ENCODE data around the gene CHRNA1. TPM values are rescaled to one million over a fixed set of nuclear protein-coding genes. Genes with fewer than 3 reads are reported as not detected.

The CHRNA1 gene
- polyA plus RNA-seq, 1 donor from 2014 or later = not detected

DNA sequence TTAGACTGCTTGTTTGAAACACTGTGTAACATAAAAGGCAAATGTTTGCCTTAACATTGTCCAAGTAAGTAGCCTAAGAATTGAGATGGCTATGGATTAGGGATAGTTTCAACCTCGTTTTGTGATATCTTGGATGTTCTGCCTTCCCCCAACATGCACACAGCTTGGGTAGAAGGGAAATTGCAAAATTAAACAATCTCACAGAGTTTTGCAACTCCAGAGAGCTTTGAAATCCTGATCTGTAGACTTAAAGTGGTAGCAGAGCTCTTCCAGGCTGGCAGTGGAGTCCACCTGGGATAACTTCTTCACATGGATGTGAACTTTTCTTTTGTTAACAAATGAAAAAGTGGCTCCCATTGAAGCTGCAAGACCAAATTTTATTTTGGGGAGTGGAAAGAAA, 59.6 kb downstream of the CHRNA1 start:
- Histone ChIP-seq H3K9me2 (ENCODE audit: insufficient read depth, low read length) (no peaks in the 10 kb centered on the region), H3K4me3 (ENCODE audit: low read length) (no peak overlapping the region), H2AFZ (ENCODE audit: low read depth, low read length) (no peak overlapping the region), H3K79me2 (replicated peaks; ENCODE audit: insufficient read depth, low read length) (no peaks in the 10 kb centered on the region), H3K9me3 (ENCODE audit: low read length) (no peaks in the 10 kb centered on the region), H3K9ac (ENCODE audit: low read length) (no peak overlapping the region), H3K4me2 (ENCODE audit: low read length) (no peak overlapping the region), H3K27ac (ENCODE audit: low read length) (no peak overlapping the region), H3F3A (ENCODE audit: insufficient read depth, low read length, poor library complexity, severe bottlenecking) (no peaks in the 10 kb centered on the region), H3K36me3 (ENCODE audit: insufficient read depth, low read length) (no peaks in the 10 kb centered on the region), H3K27me3 (ENCODE audit: insufficient read depth, low read depth, low read length) (no peaks in the 10 kb centered on the region), H4K20me1 (ENCODE audit: insufficient read depth) (no peaks in the 10 kb centered on the region)
- TF ChIP-seq POLR2AphosphoS5 (IDR thresholded peaks at IDR 0.05) = no peak
- no peak for TF ChIP-seq MXI1 (conservative IDR thresholded peaks at IDR 0.05; ENCODE audit: poor library complexity, severe bottlenecking)
- TF ChIP-seq CTCF (IDR thresholded peaks at IDR 0.05; ENCODE audit: poor library complexity, severe bottlenecking) = no peak
- no peak for TF ChIP-seq REST (IDR thresholded peaks at IDR 0.05; ENCODE audit: borderline replicate concordance)
- no peak for TF ChIP-seq EZH2 (IDR thresholded peaks at IDR 0.05; ENCODE audit: borderline replicate concordance, insufficient read depth, low read length, poor library complexity, severe bottlenecking)
- TF ChIP-seq RAD21 (conservative IDR thresholded peaks at IDR 0.05) = no peak
- no peak for TF ChIP-seq EP300 (conservative IDR thresholded peaks at IDR 0.05; ENCODE audit: poor library complexity, severe bottlenecking)
- no peak for TF ChIP-seq SMC3 (conservative IDR thresholded peaks at IDR 0.05; ENCODE audit: poor library complexity)
- TF ChIP-seq TAF1 (IDR thresholded peaks at IDR 0.05; ENCODE audit: low read depth) = no peak

GRCh38 chr2:174704061-174704460, 60.2 kb downstream of the CHRNA1 start:
- Histone ChIP-seq H3K4me3 (ENCODE audit: low read length) (no peak overlapping the region), H3K9me2 (ENCODE audit: insufficient read depth, low read length) (no peaks in the 10 kb centered on the region), H3K9ac (ENCODE audit: low read length) (no peak overlapping the region), H3K4me2 (ENCODE audit: low read length) (no peak overlapping the region), H3K27ac (ENCODE audit: low read length) (no peak overlapping the region), H2AFZ (ENCODE audit: low read depth, low read length) (no peak overlapping the region), H3K27me3 (ENCODE audit: insufficient read depth, low read depth, low read length) (no peaks in the 10 kb centered on the region), H3F3A (ENCODE audit: insufficient read depth, low read length, poor library complexity, severe bottlenecking) (no peaks in the 10 kb centered on the region), H3K9me3 (ENCODE audit: low read length) (no peaks in the 10 kb centered on the region), H3K36me3 (ENCODE audit: insufficient read depth, low read length) (no peaks in the 10 kb centered on the region), H3K79me2 (replicated peaks; ENCODE audit: insufficient read depth, low read length) (no peaks in the 10 kb centered on the region), H4K20me1 (ENCODE audit: insufficient read depth) (no peaks in the 10 kb centered on the region)
- TF ChIP-seq SMC3 (conservative IDR thresholded peaks at IDR 0.05; ENCODE audit: poor library complexity) (no peak), REST (IDR thresholded peaks at IDR 0.05; ENCODE audit: borderline replicate concordance) (no peak), POLR2AphosphoS5 (IDR thresholded peaks at IDR 0.05) (no peak), EP300 (conservative IDR thresholded peaks at IDR 0.05; ENCODE audit: poor library complexity, severe bottlenecking) (no peak), RAD21 (conservative IDR thresholded peaks at IDR 0.05) (no peak), CTCF (IDR thresholded peaks at IDR 0.05; ENCODE audit: poor library complexity, severe bottlenecking) (no peak), MXI1 (conservative IDR thresholded peaks at IDR 0.05; ENCODE audit: poor library complexity, severe bottlenecking) (no peak), EZH2 (IDR thresholded peaks at IDR 0.05; ENCODE audit: borderline replicate concordance, insufficient read depth, low read length, poor library complexity, severe bottlenecking) (no peak), TAF1 (IDR thresholded peaks at IDR 0.05; ENCODE audit: low read depth) (no peak)

All from neural cell (in vitro differentiated cells).